Uterus (tissue), 4 donors: ENCODE measurements around the gene SRPK3. TPM values are rescaled to one million over a fixed set of nuclear protein-coding genes. Genes with fewer than 3 reads are reported as not detected.

Experiments used
- DNase-seq, 2 donors: peaks; one replicate each; pipeline ENCODE4 v3.0.0-alpha.2; 2019 to 2020
- H3K27ac ChIP-seq, 2 donors: fragments of 200-600 bp; sonication (generic); 1 replicate in 1 of 2; 2 replicates in 1 of 2; pipeline ENCODE4 v1.5.1; 2016 to 2018
- H3K27me3 ChIP-seq, 2 donors: fragments of 200-600 bp; sonication (generic); one replicate each; pipeline ENCODE4 v1.5.1; 2018 to 2019; ENCODE audit warnings: control low read depth in 1 of 2
- H3K36me3 ChIP-seq, 2 donors: fragments of 200-600 bp; sonication (generic); one replicate each; pipeline ENCODE4 v1.5.1; 2019; ENCODE audit warnings: control low read depth in 1 of 2
- H3K4me1 ChIP-seq, 2 donors: fragments of 200-600 bp; sonication (generic); one replicate each; pipeline ENCODE4 v1.5.1; 2018 to 2019; ENCODE audit warnings: control low read depth in 1 of 2
- H3K4me3 ChIP-seq, 2 donors: fragments of 200-600 bp; sonication (generic); 1 replicate in 1 of 2; 2 replicates in 1 of 2; pipeline ENCODE4 v1.5.1; 2018 to 2019; ENCODE audit warnings: mild to moderate bottlenecking in 1 of 2
- H3K9me3 ChIP-seq, 2 donors: fragments of 200-600 bp; sonication (generic); one replicate each; pipeline ENCODE4 v1.5.1; 2019; ENCODE audit warnings: control low read depth in 1 of 2
- CTCF ChIP-seq, 4 experiments: fragments of 200-600 bp in 2 of 4; fragments of 450-650 bp in 2 of 4; sonication (generic) in 2 of 4; IDR thresholded peaks; one replicate each; pipeline ENCODE4 v1.5.1; 2016 to 2019; ENCODE audit warnings: antibody characterized with exemption in 4 of 4, mild to moderate bottlenecking in 2 of 4, moderate library complexity in 1 of 4
- POLR2A ChIP-seq, 2 donors: fragments of 450-650 bp; IDR thresholded peaks; one replicate each; pipeline ENCODE4 v1.6.1; 2016; ENCODE audit warnings: antibody characterized with exemption in 2 of 2, mild to moderate bottlenecking in 1 of 2, moderate library complexity in 1 of 2
- intact Hi-C: fragments of 100-400 bp; cut with DNase I; formaldehyde crosslinking; loops from one replicate; pipeline ENCODE4 v1.15.1; 2023; ENCODE audit warnings: low total_unique reads
- total RNA-seq, 4 donors: library from RNA; depleted of rRNA in 3 of 4; stranded (reverse); fragments of >200 nt in 3 of 4; gene quantifications; one replicate each; pipeline versions ENCODE4 v1.1.0 to v1.2.4, GENCODE V29; 2014 to 2023
- donor health status: DM: yes; HTN: yes; CAD: no.

The SRPK3 gene
- total RNA-seq, 4 donors from 2014 or later = 0.76 to 13.8 (median 5.5) TPM

DNA sequence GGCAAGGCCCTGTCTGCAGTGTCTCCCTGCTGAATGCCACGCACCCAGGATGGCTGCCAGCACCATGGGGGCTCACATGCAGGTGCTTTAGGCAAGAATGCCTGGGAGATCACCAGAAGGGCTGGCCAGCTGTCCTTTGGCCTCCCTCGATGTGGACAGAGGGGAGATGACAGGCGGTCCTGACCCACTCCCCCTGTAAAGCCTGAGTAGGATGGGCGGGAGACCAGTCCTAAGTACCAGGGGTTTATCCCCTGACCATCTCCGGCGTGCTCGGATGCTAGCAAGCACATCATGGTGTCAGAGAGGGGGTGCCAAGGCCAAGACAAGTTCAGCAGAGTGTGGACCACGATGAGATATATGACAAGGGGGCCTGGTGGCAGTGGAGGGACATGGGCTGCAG lies 44.2 kb downstream of the SRPK3 start:
- Histone ChIP-seq H3K4me1 (no peaks in the 10 kb centered on the region), H3K4me3 (no peak overlapping the region), H3K36me3 (no peaks in the 10 kb centered on the region), H3K9me3 (no peaks in the 10 kb centered on the region), H3K27ac (no peak overlapping the region), H3K27me3 (no peaks in the 10 kb centered on the region)
- TF ChIP-seq POLR2A (IDR thresholded peaks at IDR 0.05) (no peak), CTCF (IDR thresholded peaks at IDR 0.05) (no peak)
- intact Hi-C loops = no loop called here
- no peak for DNase-seq

- H3K27ac ChIP-seq = no peak overlapping the region
- no peak overlapping the region for H3K4me3 ChIP-seq
- H3K36me3 ChIP-seq = no peaks in the 10 kb centered on the region
- H3K4me1 ChIP-seq = no peaks in the 10 kb centered on the region
- H3K27me3 ChIP-seq = no peaks in the 10 kb centered on the region
- no peaks in the 10 kb centered on the region for H3K9me3 ChIP-seq
- intact Hi-C loops = no loop called here
- TF ChIP-seq CTCF (IDR thresholded peaks at IDR 0.05) = no peak
- TF ChIP-seq POLR2A (IDR thresholded peaks at IDR 0.05) = no peak
- DNase-seq = no peak
Observed at GRCh38 chrX:153827016-153827415, 46.2 kb downstream of the SRPK3 start.

DNA sequence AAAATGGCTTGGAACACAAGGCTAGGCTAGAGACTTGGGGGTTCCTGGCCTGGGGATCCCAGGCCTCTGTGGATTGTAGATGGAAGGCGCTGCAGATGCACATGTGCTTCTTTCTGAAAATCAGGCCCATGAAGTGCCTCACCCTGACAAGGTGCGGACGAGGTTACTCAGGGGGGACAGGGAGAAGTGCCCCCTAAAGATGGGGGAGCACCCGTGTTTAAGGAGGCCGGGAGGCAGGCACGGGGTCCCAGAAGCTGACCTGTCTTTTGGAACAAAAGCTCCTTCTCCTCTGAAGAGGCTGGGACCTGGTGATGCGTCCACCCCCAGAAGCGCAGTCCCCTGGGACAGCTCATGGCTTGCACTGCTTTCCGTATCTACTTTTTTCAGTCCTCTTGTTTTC lies 47.1 kb downstream of the SRPK3 start:
- intact Hi-C loops = no loop called here
- H3K9me3 ChIP-seq = no peaks in the 10 kb centered on the region
- peak overlapping the region in 1 of 2 donors; percentile 37 for H3K4me3 ChIP-seq
- peak in 1 of 2 donors; percentile 11 for DNase-seq
- TF ChIP-seq CTCF (IDR thresholded peaks at IDR 0.05) (no peak), POLR2A (IDR thresholded peaks at IDR 0.05) (no peak)
- no peaks in the 10 kb centered on the region for H3K27me3 ChIP-seq
- H3K27ac ChIP-seq = peak overlapping the region; percentile 45 to 63
- H3K36me3 ChIP-seq = no peaks in the 10 kb centered on the region
- H3K4me1 ChIP-seq = no peaks in the 10 kb centered on the region

- intact Hi-C loops = no loop called here
- DNase-seq = peak in 1 of 2 donors; percentile 13
- H3K36me3 ChIP-seq = no peaks in the 10 kb centered on the region
- no peaks in the 10 kb centered on the region for H3K4me1 ChIP-seq
- H3K27ac ChIP-seq = peak overlapping the region; percentile 45 to 63
- H3K27me3 ChIP-seq = no peaks in the 10 kb centered on the region
- H3K9me3 ChIP-seq = no peaks in the 10 kb centered on the region
- TF ChIP-seq CTCF (IDR thresholded peaks at IDR 0.05) = no peak
- TF ChIP-seq POLR2A (IDR thresholded peaks at IDR 0.05) = no peak
- peak overlapping the region; percentile 30 to 37 for H3K4me3 ChIP-seq
Observed at GRCh38 chrX:153828308-153828707, 47.5 kb downstream of the SRPK3 start.

- Histone ChIP-seq H3K36me3 (no peaks in the 10 kb centered on the region), H3K4me1 (no peaks in the 10 kb centered on the region), H3K27me3 (no peaks in the 10 kb centered on the region), H3K4me3 (peak overlapping the region; percentile 30 to 37), H3K27ac (peak overlapping the region; percentile 45 to 63), H3K9me3 (no peaks in the 10 kb centered on the region)
- DNase-seq = peak in 1 of 2 donors; percentile 19
- TF ChIP-seq POLR2A (IDR thresholded peaks at IDR 0.05) (no peak), CTCF (IDR thresholded peaks at IDR 0.05) (no peak)
- intact Hi-C loops = no loop called here
Observed at GRCh38 chrX:153828723-153829548, 48.1 kb downstream of the SRPK3 start.
